ENCODE measurements around the gene PRKN.

PRKN gene

GRCh38 chr6:161486361-161487216, 1241.0 kb downstream of the PRKN start:
- no peak overlapping the region for H3K4me3 ChIP-seq (ENCODE audit: insufficient read depth, low read depth, low read length)
- 79 to 83% methylated on average over 7 of the region's 7 CpGs for WGBS, 2 experiments
- H3K4me1 ChIP-seq (ENCODE audit: control insufficient read depth, insufficient read depth, low read length), result no peaks in the 10 kb centered on the region
- H3K9me3 ChIP-seq (ENCODE audit: control insufficient read depth, low read length), result no peaks in the 10 kb centered on the region
- no peaks in the 10 kb centered on the region for H3K36me3 ChIP-seq (ENCODE audit: control insufficient read depth, insufficient read depth, low read length)
- no peak overlapping the region for H3K27ac ChIP-seq (ENCODE audit: insufficient read depth, low read depth, low read length, poor library complexity, severe bottlenecking)
- H3K27me3 ChIP-seq (ENCODE audit: control insufficient read depth, insufficient read depth, low read length, poor library complexity, severe bottlenecking), result no peaks in the 10 kb centered on the region

- 45 to 49% methylated on average over 3 of the region's 3 CpGs for WGBS, 2 experiments
- H3K27me3 ChIP-seq (ENCODE audit: control insufficient read depth, insufficient read depth, low read length, poor library complexity, severe bottlenecking), result no peaks in the 10 kb centered on the region
- H3K27ac ChIP-seq (ENCODE audit: insufficient read depth, low read depth, low read length, poor library complexity, severe bottlenecking), result no peak overlapping the region
- H3K4me3 ChIP-seq (ENCODE audit: insufficient read depth, low read depth, low read length), result no peak overlapping the region
- no peaks in the 10 kb centered on the region for H3K4me1 ChIP-seq (ENCODE audit: control insufficient read depth, insufficient read depth, low read length)
- no peaks in the 10 kb centered on the region for H3K36me3 ChIP-seq (ENCODE audit: control insufficient read depth, insufficient read depth, low read length)
- no peaks in the 10 kb centered on the region for H3K9me3 ChIP-seq (ENCODE audit: control insufficient read depth, low read length)
Observed at GRCh38 chr6:161482517-161482858, 1245.1 kb downstream of the PRKN start.

- Histone ChIP-seq H3K27ac (ENCODE audit: insufficient read depth, low read depth, low read length, poor library complexity, severe bottlenecking) (no peak overlapping the region), H3K4me1 (ENCODE audit: control insufficient read depth, insufficient read depth, low read length) (no peaks in the 10 kb centered on the region), H3K4me3 (ENCODE audit: insufficient read depth, low read depth, low read length) (no peak overlapping the region), H3K27me3 (ENCODE audit: control insufficient read depth, insufficient read depth, low read length, poor library complexity, severe bottlenecking) (no peaks in the 10 kb centered on the region), H3K36me3 (ENCODE audit: control insufficient read depth, insufficient read depth, low read length) (no peaks in the 10 kb centered on the region), H3K9me3 (ENCODE audit: control insufficient read depth, low read length) (no peaks in the 10 kb centered on the region)
- WGBS, 2 experiments, result 100% methylated on average over 1 to 3 of the region's 3 CpGs
Observed at GRCh38 chr6:161481786-161482516, 1245.6 kb downstream of the PRKN start.

GRCh38 chr6:161480421-161481155, 1247.0 kb downstream of the PRKN start:
- Histone ChIP-seq H3K4me3 (ENCODE audit: insufficient read depth, low read depth, low read length) (no peak overlapping the region), H3K36me3 (ENCODE audit: control insufficient read depth, insufficient read depth, low read length) (no peaks in the 10 kb centered on the region), H3K27me3 (ENCODE audit: control insufficient read depth, insufficient read depth, low read length, poor library complexity, severe bottlenecking) (no peaks in the 10 kb centered on the region), H3K27ac (ENCODE audit: insufficient read depth, low read depth, low read length, poor library complexity, severe bottlenecking) (no peak overlapping the region), H3K4me1 (ENCODE audit: control insufficient read depth, insufficient read depth, low read length) (no peaks in the 10 kb centered on the region), H3K9me3 (ENCODE audit: control insufficient read depth, low read length) (no peaks in the 10 kb centered on the region)
- 90 to 95% methylated on average over 12 of the region's 12 CpGs for WGBS, 2 experiments

- H3K4me1 ChIP-seq (ENCODE audit: control insufficient read depth, insufficient read depth, low read length), result no peaks in the 10 kb centered on the region
- H3K4me3 ChIP-seq (ENCODE audit: insufficient read depth, low read depth, low read length), result no peak overlapping the region
- H3K36me3 ChIP-seq (ENCODE audit: control insufficient read depth, insufficient read depth, low read length), result no peaks in the 10 kb centered on the region
- H3K27me3 ChIP-seq (ENCODE audit: control insufficient read depth, insufficient read depth, low read length, poor library complexity, severe bottlenecking), result no peaks in the 10 kb centered on the region
- no peak overlapping the region for H3K27ac ChIP-seq (ENCODE audit: insufficient read depth, low read depth, low read length, poor library complexity, severe bottlenecking)
- WGBS, 2 experiments, result 93 to 96% methylated on average over 4 of the region's 4 CpGs
- H3K9me3 ChIP-seq (ENCODE audit: control insufficient read depth, low read length), result no peaks in the 10 kb centered on the region
Observed at GRCh38 chr6:161479376-161479775, 1248.2 kb downstream of the PRKN start.

GRCh38 chr6:161477876-161478425, 1249.6 kb downstream of the PRKN start:
- Histone ChIP-seq H3K36me3 (ENCODE audit: control insufficient read depth, insufficient read depth, low read length) (no peaks in the 10 kb centered on the region), H3K4me3 (ENCODE audit: insufficient read depth, low read depth, low read length) (no peak overlapping the region), H3K27ac (ENCODE audit: insufficient read depth, low read depth, low read length, poor library complexity, severe bottlenecking) (no peak overlapping the region), H3K4me1 (ENCODE audit: control insufficient read depth, insufficient read depth, low read length) (no peaks in the 10 kb centered on the region), H3K9me3 (ENCODE audit: control insufficient read depth, low read length) (no peaks in the 10 kb centered on the region), H3K27me3 (ENCODE audit: control insufficient read depth, insufficient read depth, low read length, poor library complexity, severe bottlenecking) (no peaks in the 10 kb centered on the region)
- WGBS, 2 experiments, result 91 to 95% methylated on average over 6 of the region's 7 CpGs

- no peaks in the 10 kb centered on the region for H3K9me3 ChIP-seq (ENCODE audit: control insufficient read depth, low read length)
- no peak overlapping the region for H3K4me3 ChIP-seq (ENCODE audit: insufficient read depth, low read depth, low read length)
- 93 to 94% methylated on average over 9 of the region's 9 CpGs for WGBS, 2 experiments
- H3K4me1 ChIP-seq (ENCODE audit: control insufficient read depth, insufficient read depth, low read length), result no peaks in the 10 kb centered on the region
- no peaks in the 10 kb centered on the region for H3K27me3 ChIP-seq (ENCODE audit: control insufficient read depth, insufficient read depth, low read length, poor library complexity, severe bottlenecking)
- H3K36me3 ChIP-seq (ENCODE audit: control insufficient read depth, insufficient read depth, low read length), result no peaks in the 10 kb centered on the region
- H3K27ac ChIP-seq (ENCODE audit: insufficient read depth, low read depth, low read length, poor library complexity, severe bottlenecking), result no peak overlapping the region
Observed at GRCh38 chr6:161476711-161477110, 1250.9 kb downstream of the PRKN start.

- no peaks in the 10 kb centered on the region for H3K36me3 ChIP-seq (ENCODE audit: control insufficient read depth, insufficient read depth, low read length)
- no peaks in the 10 kb centered on the region for H3K4me1 ChIP-seq (ENCODE audit: control insufficient read depth, insufficient read depth, low read length)
- no peak overlapping the region for H3K27ac ChIP-seq (ENCODE audit: insufficient read depth, low read depth, low read length, poor library complexity, severe bottlenecking)
- H3K27me3 ChIP-seq (ENCODE audit: control insufficient read depth, insufficient read depth, low read length, poor library complexity, severe bottlenecking), result no peaks in the 10 kb centered on the region
- no peak overlapping the region for H3K4me3 ChIP-seq (ENCODE audit: insufficient read depth, low read depth, low read length)
- no peaks in the 10 kb centered on the region for H3K9me3 ChIP-seq (ENCODE audit: control insufficient read depth, low read length)
- WGBS, 2 experiments, result 89 to 94% methylated on average over 1 to 2 of the region's 2 CpGs
Observed at GRCh38 chr6:161465403-161465802, 1262.2 kb downstream of the PRKN start.

- Histone ChIP-seq H3K27ac (ENCODE audit: insufficient read depth, low read depth, low read length, poor library complexity, severe bottlenecking) (no peak overlapping the region), H3K4me3 (ENCODE audit: insufficient read depth, low read depth, low read length) (no peak overlapping the region), H3K36me3 (ENCODE audit: control insufficient read depth, insufficient read depth, low read length) (no peaks in the 10 kb centered on the region), H3K4me1 (ENCODE audit: control insufficient read depth, insufficient read depth, low read length) (no peaks in the 10 kb centered on the region), H3K27me3 (ENCODE audit: control insufficient read depth, insufficient read depth, low read length, poor library complexity, severe bottlenecking) (no peaks in the 10 kb centered on the region), H3K9me3 (ENCODE audit: control insufficient read depth, low read length) (no peaks in the 10 kb centered on the region)
- 80 to 86% methylated on average over 2 of the region's 2 CpGs for WGBS, 2 experiments
Observed at GRCh38 chr6:161463071-161463470, 1264.5 kb downstream of the PRKN start.

- Histone ChIP-seq H3K9me3 (ENCODE audit: control insufficient read depth, low read length) (no peaks in the 10 kb centered on the region), H3K27ac (ENCODE audit: insufficient read depth, low read depth, low read length, poor library complexity, severe bottlenecking) (no peak overlapping the region), H3K27me3 (ENCODE audit: control insufficient read depth, insufficient read depth, low read length, poor library complexity, severe bottlenecking) (no peaks in the 10 kb centered on the region), H3K4me1 (ENCODE audit: control insufficient read depth, insufficient read depth, low read length) (no peaks in the 10 kb centered on the region), H3K36me3 (ENCODE audit: control insufficient read depth, insufficient read depth, low read length) (no peaks in the 10 kb centered on the region), H3K4me3 (ENCODE audit: insufficient read depth, low read depth, low read length) (no peak overlapping the region)
- 89 to 97% methylated on average over 2 of the region's 2 CpGs for WGBS, 2 experiments
Observed at GRCh38 chr6:161462148-161462547, 1265.4 kb downstream of the PRKN start.
